Small intestine (tissue), 7 donors: ENCODE results near the gene CELA2B. TPM values are rescaled to one million over a fixed set of nuclear protein-coding genes. Genes with fewer than 3 reads are reported as not detected.

ENCODE experiments used
- DNase-seq, 2 donors: peaks; one replicate each; pipeline versions ENCODE4 v3.0.0 to v3.0.0-alpha.2; 2013
- FAIRE-seq: peaks from 2 replicates; lab custom pipeline; 2012; peaks lifted over from hg19 to GRCh38; lab: Jason Lieb, UNC
- H3K27ac ChIP-seq, 3 donors: one replicate each; pipeline ENCODE4 v1.5.1; 2013; ENCODE audit warnings: low read length in 2 of 3, mild to moderate bottlenecking in 2 of 3, control low read depth in 1 of 3, inconsistent platforms in 1 of 3, low read depth in 1 of 3, moderate library complexity in 1 of 3
- H3K27me3 ChIP-seq, 3 donors: one replicate each; pipeline ENCODE4 v1.6.1; 2013; ENCODE audit warnings: low read length in 3 of 3, inconsistent platforms in 1 of 3; ENCODE audit not compliant: control insufficient read depth in 3 of 3, insufficient read depth in 3 of 3
- H3K36me3 ChIP-seq, 3 donors: one replicate each; pipeline ENCODE4 v1.6.1; 2013; ENCODE audit warnings: low read length in 3 of 3, inconsistent platforms in 1 of 3, low read depth in 1 of 3, mild to moderate bottlenecking in 1 of 3, moderate library complexity in 1 of 3; ENCODE audit not compliant: control insufficient read depth in 3 of 3, insufficient read depth in 2 of 3
- H3K4me1 ChIP-seq, 3 donors: one replicate each; pipeline ENCODE4 v1.6.1; 2013; ENCODE audit warnings: low read length in 2 of 3, inconsistent platforms in 1 of 3, low read depth in 1 of 3, mild to moderate bottlenecking in 1 of 3, moderate library complexity in 1 of 3; ENCODE audit not compliant: control insufficient read depth in 3 of 3, insufficient read depth in 2 of 3
- H3K4me3 ChIP-seq, 3 donors: one replicate each; pipeline ENCODE4 v1.5.1; 2013; ENCODE audit warnings: low read length in 3 of 3, control low read depth in 1 of 3, inconsistent platforms in 1 of 3, low read depth in 1 of 3, mild to moderate bottlenecking in 1 of 3, moderate library complexity in 1 of 3
- H3K9me3 ChIP-seq, 2 donors: one replicate each; pipeline ENCODE4 v1.6.1; 2013; ENCODE audit warnings: low read depth in 1 of 2, low read length in 1 of 2; ENCODE audit not compliant: control insufficient read depth in 2 of 2, insufficient read depth in 1 of 2
- WGBS, 3 donors: extraction: QIAGEN DNeasy Blood & Tissue Kit; methylation state at CpG; one replicate each; pipeline ENCODE4 v1.1.7; 2013; 5-methylcytosine and 5-hydroxymethylcytosine counted together
- polyA plus RNA-seq, 4 donors: library from polyadenylated mRNA; stranded (reverse) in 3 of 4; unstranded in 1 of 4; fragments of 200-250 nt in 3 of 4; fragments of 120-200 nt in 1 of 4; gene quantifications; one replicate each; pipeline versions ENCODE4 v1.2.1 to v1.2.3, GENCODE V29; 2013
- donor health status: healthy with polysubstance abuse.
- donor health status: control.
- donor health status: control.
- donor health status: Bipolar disorder and iron deficiency.
- donor health status: healthy.

CELA2B gene
- polyA plus RNA-seq, 4 donors = not detected

GRCh38 chr1:15449567-15449966 is 26.3 kb upstream of the CELA2B start:
- Histone ChIP-seq H3K27ac (no peak overlapping the region), H3K36me3 (no peaks in the 10 kb centered on the region), H3K4me1 (no peaks in the 10 kb centered on the region), H3K4me3 (no peak overlapping the region), H3K27me3 (no peaks in the 10 kb centered on the region), H3K9me3 (peaks cover 0 to 20% of the 10 kb centered on the region in 2 donors)
- no peak for DNase-seq
- no peak for FAIRE-seq
- WGBS, 3 donors = 62 to 79% (median 70%) methylated on average over 3 of the region's 3 CpGs

- DNase-seq (peak in 1 of 2 donors; percentile 64), FAIRE-seq (no peak)
- H3K27me3 ChIP-seq = no peaks in the 10 kb centered on the region
- no peaks in the 10 kb centered on the region for H3K4me1 ChIP-seq
- no peaks in the 10 kb centered on the region for H3K36me3 ChIP-seq
- no peak overlapping the region for H3K4me3 ChIP-seq
- WGBS, 3 donors = 81 to 84% (median 83%) methylated on average over 6 of the region's 6 CpGs
- no peak overlapping the region for H3K27ac ChIP-seq
- H3K9me3 ChIP-seq = peaks cover 0 to 20% of the 10 kb centered on the region in 2 donors
These were observed 24.7 kb upstream of the CELA2B start for GRCh38 chr1:15451014-15451722.

- no peak overlapping the region for H3K4me3 ChIP-seq
- no peak for FAIRE-seq
- H3K9me3 ChIP-seq = peaks cover 0 to 20% of the 10 kb centered on the region in 2 donors
- WGBS, 3 donors = 87 to 94% (median 94%) methylated on average over 1 of the region's 1 CpG
- no peaks in the 10 kb centered on the region for H3K36me3 ChIP-seq
- H3K27me3 ChIP-seq = no peaks in the 10 kb centered on the region
- H3K4me1 ChIP-seq = peaks cover 0 to 7% (median 0%) of the 10 kb centered on the region in 3 donors
- no peak for DNase-seq
- H3K27ac ChIP-seq = no peak overlapping the region
These were observed 23.7 kb upstream of the CELA2B start for GRCh38 chr1:15452216-15452615.

- no peak for FAIRE-seq
- WGBS, 3 donors = 79 to 88% (median 84%) methylated on average over 10 of the region's 10 CpGs
- Histone ChIP-seq H3K4me3 (no peak overlapping the region), H3K27me3 (no peaks in the 10 kb centered on the region), H3K27ac (no peak overlapping the region), H3K9me3 (peaks cover 0 to 20% of the 10 kb centered on the region in 2 donors), H3K36me3 (no peaks in the 10 kb centered on the region), H3K4me1 (peaks cover 0 to 13% (median 0%) of the 10 kb centered on the region in 3 donors)
- DNase-seq = no peak
These were observed 22.9 kb upstream of the CELA2B start for GRCh38 chr1:15452866-15453571.

GRCh38 chr1:15453734-15454133 is 22.2 kb upstream of the CELA2B start:
- H3K4me1 ChIP-seq = peaks cover 0 to 13% (median 0%) of the 10 kb centered on the region in 3 donors
- no peak overlapping the region for H3K27ac ChIP-seq
- no peak for FAIRE-seq

GRCh38 chr1:15454256-15454655 is 21.6 kb upstream of the CELA2B start:
- no peak for DNase-seq
- Histone ChIP-seq H3K27ac (no peak overlapping the region), H3K4me3 (no peak overlapping the region), H3K36me3 (no peaks in the 10 kb centered on the region), H3K9me3 (peaks cover 0 to 20% of the 10 kb centered on the region in 2 donors), H3K4me1 (peaks cover 0 to 13% (median 0%) of the 10 kb centered on the region in 3 donors), H3K27me3 (no peaks in the 10 kb centered on the region)
- WGBS, 3 donors = 38 to 69% (median 50%) methylated on average over 3 of the region's 3 CpGs
- FAIRE-seq = no peak

More at GRCh38 chr1:15453734-15454133, 22.2 kb upstream of the CELA2B start:
- H3K4me3 ChIP-seq = no peak overlapping the region
- no peaks in the 10 kb centered on the region for H3K27me3 ChIP-seq
- 75 to 84% (median 81%) methylated on average over 11 of the region's 11 CpGs for whole genome bisulfite sequencing, 3 donors
- no peak for DNase-seq
- no peaks in the 10 kb centered on the region for H3K36me3 ChIP-seq
- peaks cover 0 to 20% of the 10 kb centered on the region in 2 donors for H3K9me3 ChIP-seq

- H3K36me3 ChIP-seq = no peaks in the 10 kb centered on the region
- 76 to 89% (median 83%) methylated on average over 6 of the region's 6 CpGs for WGBS, 3 donors
- no peak for FAIRE-seq
- H3K27ac ChIP-seq = no peak overlapping the region
- H3K9me3 ChIP-seq = peaks cover 0 to 17% of the 10 kb centered on the region in 2 donors
- no peak for DNase-seq
- no peak overlapping the region for H3K4me3 ChIP-seq
- peaks cover 0 to 13% (median 0%) of the 10 kb centered on the region in 3 donors for H3K4me1 ChIP-seq
- no peaks in the 10 kb centered on the region for H3K27me3 ChIP-seq
These were observed 20.4 kb upstream of the CELA2B start for GRCh38 chr1:15455522-15455921.

GRCh38 chr1:15456313-15456954 is 19.5 kb upstream of the CELA2B start, which contains the start of gene CELA2A:
Gene CELA2A (plus strand): TSS chr1:15456732. CDS start chr1:15456754, 22 bp downstream.
- Histone ChIP-seq H3K4me1 (peaks cover 0 to 13% (median 0%) of the 10 kb centered on the region in 3 donors), H3K36me3 (no peaks in the 10 kb centered on the region), H3K9me3 (peaks cover 0 to 8% of the 10 kb centered on the region in 2 donors), H3K27me3 (no peaks in the 10 kb centered on the region), H3K4me3 (no peak within 1 kb of the TSS), H3K27ac (no peak within 1 kb of the TSS)
- FAIRE-seq (no peak), DNase-seq (no peak)
- WGBS, 3 donors = 79 to 83% (median 80%) methylated on average over 8 of the region's 8 CpGs
